Measurements from ENCODE around the gene SMC2.
A peak's percentile ranks its signal among the peaks of the same experiment; 100 is the strongest.

Gene SMC2

GRCh38 chr9:104093647-104094533 is at the start of gene SMC2:
SMC2 (plus strand) TSS chr9:104094309; CDS start chr9:104095385, 1,076 bp downstream.
- Histone ChIP-seq H3K9me3 (ENCODE audit: control insufficient read depth, insufficient read depth, low read depth, low read length) (no peaks in the 10 kb centered on the region), H3K27ac (ENCODE audit: extremely low read depth, low read depth, low read length) (peak within 1 kb of the TSS; percentile 81), H3K4me1 (ENCODE audit: control insufficient read depth, insufficient read depth, low read length) (0 out of 2 replicates have a peak, but pooled peaks cover 2% of the 10 kb centered on the region), H3K36me3 (ENCODE audit: control insufficient read depth in 2 of 2, insufficient read depth in 1 of 2, low read length in 2 of 2) (peaks cover 0 to 16% of the 10 kb centered on the region in 2 experiments; a peak in 1 of 3 replicates), H3K4me3 (ENCODE audit: low read depth, low read length) (peak within 1 kb of the TSS; percentile 94)
- POLR2A ChIA-PET = interaction anchor here (1.0 to 2.0 kb wide), 8 partner anchors 10 to 654 kb away, joined by 3 to 6 read pairs (median 4); partner anchors contain the start of gene NIPSNAP3A
- CTCF ChIA-PET = interaction anchor here (0.5 to 1.0 kb wide), 2 partner anchors 12 to 32 kb away, joined by 3 read pairs; no protein-coding TSS in a partner anchor
- no peak; the same call in 1 of the 2 replicates for TF ChIP-seq TCF7L2 (IDR thresholded peaks at IDR 0.05; ENCODE audit: borderline replicate concordance, low read depth, low read length)
- 0 out of 2 replicates have a peak, but pooled peaks have one; percentile 57 for TF ChIP-seq YY2 (tag by site-specific recombination; IDR thresholded peaks at IDR 0.05)
- no peak for TF ChIP-seq ZNF133 (tag by site-specific recombination; IDR thresholded peaks at IDR 0.05)
- peak; percentile 48; the same call in 1 of the 2 replicates for TF ChIP-seq ZNF629 (tag by site-specific recombination; IDR thresholded peaks at IDR 0.05)
- TF ChIP-seq ZNF623 (tag by site-specific recombination; IDR thresholded peaks at IDR 0.05) = no peak
- no peak for TF ChIP-seq ZNF138 (tag by site-specific recombination; IDR thresholded peaks at IDR 0.05; ENCODE audit: borderline replicate concordance)
- TF ChIP-seq GLIS1 (tag by site-specific recombination; IDR thresholded peaks at IDR 0.05) = peak; percentile 33; the same call in 1 of the 2 replicates
- TF ChIP-seq ZNF704 (tag by site-specific recombination; IDR thresholded peaks at IDR 0.05) = no peak
- no peak for TF ChIP-seq ZNF169 (tag by site-specific recombination; IDR thresholded peaks at IDR 0.05)
- 0 out of 2 replicates have a peak, but pooled peaks have one; percentile 37 for TF ChIP-seq ZBTB1 (tag by site-specific recombination; IDR thresholded peaks at IDR 0.05)
- TF ChIP-seq RBAK (tag by site-specific recombination; IDR thresholded peaks at IDR 0.05) = no peak
- TF ChIP-seq ZNF148 (tag by site-specific recombination; IDR thresholded peaks at IDR 0.05; ENCODE audit: borderline replicate concordance) = no peak
- no peak for TF ChIP-seq ZNF37A (tag by site-specific recombination; IDR thresholded peaks at IDR 0.05)
- TF ChIP-seq ZBTB8A (tag by site-specific recombination; IDR thresholded peaks at IDR 0.05) = 0 out of 2 replicates have a peak, but pooled peaks have one; percentile 13
- no peak for TF ChIP-seq ZNF266 (tag by site-specific recombination; IDR thresholded peaks at IDR 0.05; ENCODE audit: low read depth)
- TF ChIP-seq ZBTB17 (tag by site-specific recombination; IDR thresholded peaks at IDR 0.05) = peak; percentile 33; the same call in 1 of the 2 replicates
- TF ChIP-seq GLI4 (tag by site-specific recombination; IDR thresholded peaks at IDR 0.05) = no peak
- TF ChIP-seq ZNF16 (tag by site-specific recombination; IDR thresholded peaks at IDR 0.05; ENCODE audit: low read depth) = no peak
- TF ChIP-seq ZEB2 (tag by site-specific recombination; IDR thresholded peaks at IDR 0.05) = peak; percentile 14; the same call in 1 of the 2 replicates
- no peak for TF ChIP-seq ZNF530 (tag by site-specific recombination; IDR thresholded peaks at IDR 0.05; ENCODE audit: low read depth)
- no peak for TF ChIP-seq ZNF624 (tag by site-specific recombination; IDR thresholded peaks at IDR 0.05)
- TF ChIP-seq MYNN (tag by site-specific recombination; IDR thresholded peaks at IDR 0.05; ENCODE audit: borderline replicate concordance) = peak; percentile 70; the same call in 1 of the 2 replicates
- no peak for TF ChIP-seq OVOL3 (tag by site-specific recombination; IDR thresholded peaks at IDR 0.05)
- peak; percentile 23; the same call in 1 of the 2 replicates for TF ChIP-seq ZNF2 (tag by site-specific recombination; IDR thresholded peaks at IDR 0.05)
- no peak for TF ChIP-seq ZNF211 (tag by site-specific recombination; IDR thresholded peaks at IDR 0.05; ENCODE audit: low read depth)
- TF ChIP-seq ZNF76 (tag by site-specific recombination; IDR thresholded peaks at IDR 0.05; ENCODE audit: borderline replicate concordance, low read depth) = peak; percentile 72
- peak; percentile 52 for TF ChIP-seq SP2 (tag by site-specific recombination; IDR thresholded peaks at IDR 0.05)
- peak; percentile 32 for TF ChIP-seq ZBTB26 (tag by site-specific recombination; optimal IDR thresholded peaks at IDR 0.05)
- no peak for TF ChIP-seq ZNF555 (tag by site-specific recombination; conservative IDR thresholded peaks at IDR 0.05)
- no peak for TF ChIP-seq ZNF341 (tag by site-specific recombination; IDR thresholded peaks at IDR 0.05; ENCODE audit: low read depth)
- 0 out of 2 replicates have a peak, but pooled peaks have one; percentile 13 for TF ChIP-seq INSM2 (tag by site-specific recombination; IDR thresholded peaks at IDR 0.05)
- no peak for TF ChIP-seq ZNF677 (tag by site-specific recombination; IDR thresholded peaks at IDR 0.05)
